ENCODE measurements around the gene ODAD3. TPM values are rescaled to one million over a fixed set of nuclear protein-coding genes. Genes with fewer than 3 reads are reported as not detected.

The ODAD3 gene
- polyA plus RNA-seq, 6 donors from 2014 or later, result 0.21 to 1.2 (median 0.69) TPM

Other genes with a start within 250 kb of the ODAD3 start
- gene KANK2, start 237.6 kb downstream of the ODAD3 start, polyA plus RNA-seq (ENCODE audit: low read depth in 6 of 6), result under 1 TPM in 3 of 6 donors, not detected in 3; 0.09 to 0.57 (median 0.19) TPM
- not detected for gene ANGPTL8, start 195.5 kb downstream of the ODAD3 start, polyA plus RNA-seq (ENCODE audit: low read depth in 6 of 6)
- gene DOCK6, start 172.6 kb downstream of the ODAD3 start, polyA plus RNA-seq (ENCODE audit: low read depth in 6 of 6), result under 1 TPM in 5 of 6 donors, not detected in 1; 0.18 to 0.87 (median 0.31) TPM
- gene TSPAN16, start 139.0 kb downstream of the ODAD3 start, polyA plus RNA-seq (ENCODE audit: low read depth in 6 of 6), result not detected
- 1 to 10 TPM; 1.9 to 5.8 (median 2.4) TPM for gene RAB3D, start 95.5 kb downstream of the ODAD3 start, polyA plus RNA-seq (ENCODE audit: low read depth in 6 of 6)
- 100 to 1,000 TPM; 102 to 171 (median 114) TPM for gene TMEM205, start 88.9 kb downstream of the ODAD3 start, polyA plus RNA-seq (ENCODE audit: low read depth in 6 of 6)
- gene CCDC159, start 88.6 kb downstream of the ODAD3 start, polyA plus RNA-seq (ENCODE audit: low read depth in 6 of 6), result 10 to 100 TPM; 13.2 to 25.0 (median 16.2) TPM
- under 1 TPM in 2 of 6 donors, not detected in 4; 0.56 to 0.69 TPM for gene PLPPR2, start 79.7 kb downstream of the ODAD3 start, polyA plus RNA-seq (ENCODE audit: low read depth in 6 of 6)
- gene SWSAP1, start 60.5 kb downstream of the ODAD3 start, polyA plus RNA-seq (ENCODE audit: low read depth in 6 of 6), result 10 to 100 TPM in 1 of 6 donors, 1 to 10 TPM in 5; 6.0 to 10.2 (median 7.6) TPM
- 1 to 10 TPM in 5 of 6 donors, not detected in 1; 2.2 to 3.9 (median 3.6) TPM for gene EPOR, start 50.8 kb downstream of the ODAD3 start, polyA plus RNA-seq (ENCODE audit: low read depth in 6 of 6)
- under 1 TPM in 2 of 6 donors, not detected in 4; 0.40 to 0.44 TPM for gene RGL3, start 15.8 kb downstream of the ODAD3 start, polyA plus RNA-seq (ENCODE audit: low read depth in 6 of 6)
- 10 to 100 TPM; 32.2 to 79.6 (median 46.9) TPM for gene PRKCSH, start 514 bp upstream of the ODAD3 start, polyA plus RNA-seq (ENCODE audit: low read depth in 6 of 6)
- not detected for gene ELAVL3, start 45.9 kb upstream of the ODAD3 start, polyA plus RNA-seq (ENCODE audit: low read depth in 6 of 6)
- 1 to 10 TPM in 5 of 6 donors, not detected in 1; 1.0 to 3.6 (median 1.4) TPM for gene ZNF653, start 70.7 kb upstream of the ODAD3 start, polyA plus RNA-seq (ENCODE audit: low read depth in 6 of 6)
- gene ECSIT, start 94.0 kb upstream of the ODAD3 start, polyA plus RNA-seq (ENCODE audit: low read depth in 6 of 6), result 10 to 100 TPM; 29.7 to 51.2 (median 34.5) TPM
- gene CNN1, start 103.7 kb upstream of the ODAD3 start, polyA plus RNA-seq (ENCODE audit: low read depth in 6 of 6), result under 1 TPM in 2 of 6 donors, not detected in 4; 0.65 TPM
- 100 to 1,000 TPM in 3 of 6 donors, 10 to 100 TPM in 3; 85.9 to 118 (median 99.2) TPM for gene ELOF1, start 124.1 kb upstream of the ODAD3 start, polyA plus RNA-seq (ENCODE audit: low read depth in 6 of 6)
- 10 to 100 TPM; 17.4 to 44.2 (median 24.6) TPM for gene ACP5, start 142.5 kb upstream of the ODAD3 start, polyA plus RNA-seq (ENCODE audit: low read depth in 6 of 6)
- 10 to 100 TPM in 5 of 6 donors, 1 to 10 TPM in 1; 9.6 to 15.8 (median 13.3) TPM for gene ZNF627, start 162.4 kb upstream of the ODAD3 start, polyA plus RNA-seq (ENCODE audit: low read depth in 6 of 6)